HCT116 (cell line): Measurements from ENCODE around the gene RCVRN.

Source experiments
- CBX3 ChIP-seq: IDR thresholded peaks from 2 replicates; pipeline ENCODE4 v1.6.1; 2012; ENCODE audit warnings: low read depth
- CTCF ChIP-seq, 3 experiments: fragments of 200-600 bp in 1 of 3; sonication (generic) in 1 of 3; IDR thresholded peaks in 2 of 3; conservative IDR thresholded peaks in 1 of 3; 2 replicates each; pipeline ENCODE4 v1.5.1; 2012 to 2017; ENCODE audit warnings: low read depth in 2 of 3, low read length in 2 of 3, antibody characterized with exemption in 1 of 3, borderline replicate concordance in 1 of 3, control low read depth in 1 of 3, mild to moderate bottlenecking in 1 of 3, mixed read lengths in 1 of 3, mixed run types in 1 of 3, moderate library complexity in 1 of 3; ENCODE audit not compliant: insufficient read depth in 1 of 3
- JUND ChIP-seq: IDR thresholded peaks from 2 replicates; pipeline ENCODE4 v1.6.1; 2012
- POLR2AphosphoS5 ChIP-seq: IDR thresholded peaks from 2 replicates; pipeline ENCODE4 v1.6.1; 2011; ENCODE audit warnings: mild to moderate bottlenecking, low read depth, low read length, moderate library complexity
- TCF7L2 ChIP-seq: IDR thresholded peaks from 2 replicates; pipeline ENCODE4 v1.7.0; 2011; ENCODE audit warnings: borderline replicate concordance, inconsistent platforms; ENCODE audit not compliant: insufficient read depth, insufficient read length; ENCODE audit errors: extremely low read depth
- YY1 ChIP-seq: IDR thresholded peaks from 2 replicates; pipeline ENCODE4 v1.6.1; 2011; ENCODE audit warnings: low read length, low read depth, moderate library complexity, mild to moderate bottlenecking; ENCODE audit not compliant: insufficient replicate concordance; ENCODE audit errors: extremely low read depth

DNA sequence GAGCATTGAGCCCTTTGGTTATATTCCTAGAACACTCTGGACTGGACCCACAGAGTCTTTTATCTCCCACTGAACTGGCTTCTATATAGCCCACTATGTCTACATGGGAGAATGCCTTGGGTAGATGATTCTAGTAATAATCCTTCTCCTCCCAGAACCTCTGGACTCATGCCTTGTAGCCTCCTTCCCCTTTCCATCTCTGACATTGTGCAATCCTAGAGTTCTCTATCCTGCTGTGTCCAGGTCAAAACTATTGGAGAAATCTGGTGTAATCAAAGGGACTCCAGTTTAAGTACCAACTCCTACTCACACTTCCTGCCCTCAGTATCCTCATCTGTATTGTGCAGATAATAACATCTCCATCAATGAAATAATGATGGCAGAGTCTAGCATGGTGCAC lies 9.1 kb downstream of the RCVRN start:
- TF ChIP-seq CTCF (IDR thresholded peaks at IDR 0.05 in 2 of 3, conservative IDR thresholded peaks at IDR 0.05 in 1 of 3; ENCODE audit: borderline replicate concordance in 1 of 3, insufficient read depth in 1 of 3, low read depth in 2 of 3, low read length in 2 of 3) (no peak), CBX3 (no peak), YY1 (no peak), JUND (no peak), POLR2AphosphoS5 (no peak), TCF7L2 (no peak)
